Neural crest cell (in vitro differentiated cells): ENCODE measurements around the gene FLVCR1. TPM values are rescaled to one million over a fixed set of nuclear protein-coding genes. Genes with fewer than 3 reads are reported as not detected.

ENCODE experiments used
- DNase-seq: peaks from one replicate; pipeline ENCODE4 v3.0.0; 2021; ENCODE audit warnings: low read depth, mixed read lengths, low spot score
- H3K27ac Mint-ChIP-seq: one replicate; pipeline ENCODE4 v1.8.0; 2021; ENCODE audit warnings: mild to moderate bottlenecking, mixed read lengths; ENCODE audit not compliant: unreplicated experiment
- H3K27me3 Mint-ChIP-seq: 2 replicates; pipeline ENCODE4 v1.8.0; 2021; ENCODE audit warnings: low read depth, mild to moderate bottlenecking, mixed read lengths
- H3K36me3 Mint-ChIP-seq: 2 replicates; pipeline ENCODE4 v1.8.0; 2021; ENCODE audit warnings: low read depth, mild to moderate bottlenecking, mixed read lengths
- H3K4me1 Mint-ChIP-seq: 2 replicates; pipeline ENCODE4 v1.8.0; 2021; ENCODE audit warnings: mixed read lengths
- H3K4me3 Mint-ChIP-seq: one replicate; pipeline ENCODE4 v1.8.0; 2021; ENCODE audit warnings: mild to moderate bottlenecking, mixed read lengths
- H3K9me3 Mint-ChIP-seq: 2 replicates; pipeline ENCODE4 v1.8.0; 2021; ENCODE audit warnings: mixed read lengths
- CTCF ChIP-seq: fragments of 200-600 bp; sonication (generic); conservative IDR thresholded peaks from 2 replicates; pipeline ENCODE4 v1.5.0; 2021; ENCODE audit warnings: antibody characterized with exemption, mild to moderate bottlenecking
- total RNA-seq: library from RNA; stranded (reverse); gene quantifications from 2 replicates; pipeline ENCODE4 v1.2.1, GENCODE V29; 2021

Gene FLVCR1
- total RNA-seq, 1 donor from 2014 or later = 31.4 TPM

GRCh38 chr1:212945056-212945455, 87.0 kb downstream of the FLVCR1 start:
- H3K27me3 Mint-ChIP-seq = peaks cover 2% of the 10 kb centered on the region
- no peak for TF ChIP-seq CTCF
- H3K4me3 Mint-ChIP-seq = no peak overlapping the region
- no peaks in the 10 kb centered on the region for H3K36me3 Mint-ChIP-seq
- no peak overlapping the region for H3K27ac Mint-ChIP-seq
- H3K4me1 Mint-ChIP-seq = peaks cover 5% of the 10 kb centered on the region
- no peak for DNase-seq
- H3K9me3 Mint-ChIP-seq = peaks cover 11% of the 10 kb centered on the region

- H3K4me3 Mint-ChIP-seq = no peak overlapping the region
- no peak for DNase-seq
- no peak for TF ChIP-seq CTCF
- peaks cover 9% of the 10 kb centered on the region for H3K4me1 Mint-ChIP-seq
- H3K27me3 Mint-ChIP-seq = peaks cover 2% of the 10 kb centered on the region
- peaks cover 8% of the 10 kb centered on the region for H3K9me3 Mint-ChIP-seq
- H3K27ac Mint-ChIP-seq = no peak overlapping the region
- no peaks in the 10 kb centered on the region for H3K36me3 Mint-ChIP-seq
Observed at GRCh38 chr1:212945463-212946160, 87.5 kb downstream of the FLVCR1 start.

GRCh38 chr1:212946872-212947271, 88.8 kb downstream of the FLVCR1 start:
- Mint-ChIP-seq H3K27ac (no peak overlapping the region), H3K4me3 (no peak overlapping the region), H3K4me1 (peaks cover 11% of the 10 kb centered on the region), H3K27me3 (peaks cover 4% of the 10 kb centered on the region), H3K36me3 (no peaks in the 10 kb centered on the region), H3K9me3 (peaks cover 8% of the 10 kb centered on the region)
- DNase-seq = no peak
- no peak for TF ChIP-seq CTCF

Other genes with a start within 250 kb of the FLVCR1 start
- gene ATF3, start 249.5 kb upstream of the FLVCR1 start, total RNA-seq = 10.3 and 12.3 TPM in 2 replicates
- gene BATF3, start 158.4 kb upstream of the FLVCR1 start, total RNA-seq = not detected in 2 replicates
- gene NSL1, start 66.5 kb upstream of the FLVCR1 start, total RNA-seq = 63.0 and 64.7 TPM in 2 replicates
- gene TATDN3, start 66.4 kb upstream of the FLVCR1 start, total RNA-seq = 14.2 and 15.1 TPM in 2 replicates
- gene SPATA45, start 10.6 kb upstream of the FLVCR1 start, total RNA-seq = 0.68 and 1.3 TPM in 2 replicates
- 8.7 and 10.3 TPM in 2 replicates for gene VASH2, start 92.3 kb downstream of the FLVCR1 start, total RNA-seq
- 49.0 and 53.6 TPM in 2 replicates for gene ANGEL2, start 157.6 kb downstream of the FLVCR1 start, total RNA-seq
- gene RPS6KC1, start 193.0 kb downstream of the FLVCR1 start, total RNA-seq = 16.7 and 19.2 TPM in 2 replicates